Keratinocyte (primary cell): Measurements from ENCODE around the gene KCNF1. TPM values are rescaled to one million over a fixed set of nuclear protein-coding genes. Genes with fewer than 3 reads are reported as not detected.

Source experiments
- DNase-seq: peaks from one replicate; pipeline ENCODE4 v3.0.0-alpha.2; 2011; ENCODE audit warnings: low read depth, missing footprints, low spot score
- FAIRE-seq: peaks from 2 replicates; lab custom pipeline; 2011; peaks lifted over from hg19 to GRCh38; lab: Jason Lieb, UNC
- H2AFZ ChIP-seq: 2 replicates; pipeline ENCODE4 v1.6.0; 2012; ENCODE audit warnings: low read length, control low read depth, inconsistent platforms; ENCODE audit not compliant: control insufficient read depth
- H3K27ac ChIP-seq: 2 replicates; pipeline ENCODE4 v1.5.1; 2011; ENCODE audit warnings: low read length; ENCODE audit not compliant: control insufficient read depth, insufficient read depth
- H3K27me3 ChIP-seq: 3 replicates; pipeline ENCODE4 v1.6.0; 2011; ENCODE audit warnings: low read length; ENCODE audit not compliant: control insufficient read depth, insufficient read depth; ENCODE audit errors: extremely low read depth
- H3K36me3 ChIP-seq, 2 experiments: 2 replicates in 1 of 2; 3 replicates in 1 of 2; pipeline ENCODE4 v1.5.1; 2011; ENCODE audit warnings: low read length in 2 of 2, mild to moderate bottlenecking in 1 of 2; ENCODE audit not compliant: control insufficient read depth in 2 of 2, insufficient read depth in 2 of 2; ENCODE audit errors: extremely low read depth in 1 of 2
- H3K4me1 ChIP-seq: 3 replicates; pipeline ENCODE4 v1.5.1; 2011; ENCODE audit warnings: low read length; ENCODE audit not compliant: control insufficient read depth, insufficient read depth; ENCODE audit errors: extremely low read depth
- H3K4me2 ChIP-seq: 3 replicates; pipeline ENCODE4 v1.6.0; 2011; ENCODE audit warnings: low read depth, low read length; ENCODE audit not compliant: control insufficient read depth, insufficient read depth; ENCODE audit errors: extremely low read depth
- H3K4me3 ChIP-seq, 3 experiments: fragments of 200-600 bp in 1 of 3; sonication (generic) in 1 of 3; 2 replicates in 2 of 3; 3 replicates in 1 of 3; pipeline ENCODE4 v1.5.1; 2011 to 2016; ENCODE audit warnings: low read length in 3 of 3, mild to moderate bottlenecking in 3 of 3, control low read depth in 2 of 3, inconsistent platforms in 1 of 3, low read depth in 1 of 3, mixed read lengths in 1 of 3, mixed run types in 1 of 3, moderate library complexity in 1 of 3; ENCODE audit not compliant: control insufficient read depth in 2 of 3, insufficient read depth in 2 of 3; ENCODE audit errors: extremely low read depth in 1 of 3
- H3K79me2 ChIP-seq: 2 replicates; pipeline ENCODE4 v1.6.0; 2012; ENCODE audit warnings: low read length; ENCODE audit not compliant: control insufficient read depth, insufficient read depth
- H3K9ac ChIP-seq: 3 replicates; pipeline ENCODE4 v1.6.0; 2011; ENCODE audit warnings: low read length; ENCODE audit not compliant: control insufficient read depth, insufficient read depth; ENCODE audit errors: extremely low read depth
- H3K9me1 ChIP-seq: 3 replicates; pipeline ENCODE4 v1.6.0; 2011; ENCODE audit warnings: low read length; ENCODE audit not compliant: control insufficient read depth, insufficient read depth; ENCODE audit errors: extremely low read depth
- H3K9me3 ChIP-seq: 2 replicates; pipeline ENCODE4 v1.5.1; 2012; ENCODE audit warnings: low read depth, low read length; ENCODE audit not compliant: control insufficient read depth
- H4K20me1 ChIP-seq: 3 replicates; pipeline ENCODE4 v1.6.0; 2011; ENCODE audit warnings: low read length; ENCODE audit not compliant: control insufficient read depth, insufficient read depth; ENCODE audit errors: extremely low read depth
- CTCF ChIP-seq, 3 experiments: IDR thresholded peaks in 1 of 3; conservative IDR thresholded peaks in 1 of 3; optimal IDR thresholded peaks in 1 of 3; 2 replicates in 2 of 3; 3 replicates in 1 of 3; pipeline versions ENCODE3 to v1.5.1; 2011; ENCODE audit warnings: low read length in 3 of 3, mild to moderate bottlenecking in 3 of 3, moderate library complexity in 2 of 3, control low read depth in 1 of 3, inconsistent platforms in 1 of 3; ENCODE audit not compliant: insufficient read depth in 2 of 3; ENCODE audit errors: extremely low read depth in 1 of 3
- EZH2 ChIP-seq: IDR thresholded peaks from one replicate; pipeline ENCODE4 v1.6.1; 2012; ENCODE audit warnings: inconsistent platforms, mild to moderate bottlenecking, low read length, moderate library complexity
- dilution Hi-C: fragments of 300-500 bp; cut with MboI; formaldehyde crosslinking; loops from one replicate; pipeline ENCODE4 v1.7.0; 2020; ENCODE audit warnings: low sequenced_read_pairs; ENCODE audit not compliant: extremely low pct_ligation_motif_present
- polyA plus RNA-seq, 5 experiments: library from polyadenylated mRNA; depleted of rRNA in 3 of 5; stranded (reverse) in 3 of 5; stranded (forward) in 1 of 5; unstranded in 1 of 5; fragments of >200 nt; gene quantifications; 1 replicate in 1 of 5; 2 replicates in 3 of 5; 3 replicates in 1 of 5; pipeline versions ENCODE4 v1.2.1 to v1.2.3, GENCODE V29; 2011 to 2012; ENCODE audit warnings: missing spikeins in 2 of 5, low read depth in 1 of 5, low replicate concordance in 1 of 5

KCNF1 gene
- polyA plus RNA-seq, 1 donor (not counting 4 experiments of a cell fraction or from before 2014, with no cell fraction given): 0.05 TPM

- Histone ChIP-seq H3K27ac (no peak overlapping the region), H2AFZ (no peak overlapping the region), H3K4me1 (peaks cover 13% of the 10 kb centered on the region), H3K79me2 (no peaks in the 10 kb centered on the region), H3K9me1 (no peaks in the 10 kb centered on the region), H3K27me3 (peaks cover 5% of the 10 kb centered on the region), H3K9ac (no peak overlapping the region), H3K4me2 (no peak overlapping the region), H4K20me1 (no peaks in the 10 kb centered on the region), H3K9me3 (no peaks in the 10 kb centered on the region), H3K36me3 (no peaks in the 10 kb centered on the region), H3K4me3 (no peak overlapping the region)
- dilution Hi-C loops: no loop called here
- no peak for TF ChIP-seq CTCF (optimal IDR thresholded peaks at IDR 0.05 in 1 of 3, IDR thresholded peaks at IDR 0.05 in 1 of 3, conservative IDR thresholded peaks at IDR 0.05 in 1 of 3; ENCODE audit: extremely low read depth in 1 of 3, insufficient read depth in 2 of 3, low read length in 3 of 3)
- no peak for TF ChIP-seq EZH2
- DNase-seq: no peak
- no peak for FAIRE-seq
These were observed 40.1 kb downstream of the KCNF1 start for GRCh38 chr2:10951558-10952414.

GRCh38 chr2:10954416-10954815, 42.7 kb downstream of the KCNF1 start:
- Histone ChIP-seq H3K4me2 (no peak overlapping the region), H3K9me3 (no peaks in the 10 kb centered on the region), H3K27me3 (no peaks in the 10 kb centered on the region), H4K20me1 (no peaks in the 10 kb centered on the region), H3K9me1 (no peaks in the 10 kb centered on the region), H3K4me1 (peaks cover 10% of the 10 kb centered on the region), H3K36me3 (no peaks in the 10 kb centered on the region), H3K4me3 (no peak overlapping the region), H3K9ac (no peak overlapping the region), H3K79me2 (no peaks in the 10 kb centered on the region), H3K27ac (no peak overlapping the region), H2AFZ (no peak overlapping the region)
- no peak for DNase-seq
- FAIRE-seq: no peak
- TF ChIP-seq EZH2 (no peak), CTCF (optimal IDR thresholded peaks at IDR 0.05 in 1 of 3, IDR thresholded peaks at IDR 0.05 in 1 of 3, conservative IDR thresholded peaks at IDR 0.05 in 1 of 3; ENCODE audit: extremely low read depth in 1 of 3, insufficient read depth in 2 of 3, low read length in 3 of 3) (no peak)
- dilution Hi-C loops: no loop called here
